Body of pancreas (tissue), 4 donors: ENCODE results near the gene DYRK1A.
"Not testable (repeated sequence)": the region's sequence is repeated elsewhere in the genome, so short reads cannot be mapped to it uniquely, and the experiment has no call there.

Source experiments
- CTCF ChIP-seq, 7 experiments: fragments of 450-650 bp in 4 of 7; fragments of 200-600 bp in 3 of 7; sonication (generic) in 3 of 7; IDR thresholded peaks; one replicate each; pipeline ENCODE4 v1.5.1; 2016 to 2019; ENCODE audit warnings: antibody characterized with exemption in 7 of 7
- POLR2A ChIP-seq, 3 donors: fragments of 450-650 bp; IDR thresholded peaks; one replicate each; pipeline ENCODE4 v1.6.1; 2016; ENCODE audit warnings: antibody characterized with exemption in 3 of 3, mild to moderate bottlenecking in 2 of 3

- TF ChIP-seq POLR2A, CTCF (IDR thresholded peaks at IDR 0.05): not testable (repeated sequence)
Measured at GRCh38 chr21:37549730-37550129, 183.2 kb downstream of the DYRK1A start.
